Ureter (tissue), 1 donor: ENCODE results near the gene ZFP42. TPM values are rescaled to one million over a fixed set of nuclear protein-coding genes. Genes with fewer than 3 reads are reported as not detected.
"Not testable (repeated sequence)": the region's sequence is repeated elsewhere in the genome, so short reads cannot be mapped to it uniquely, and the experiment has no call there.

Source experiments
- DNase-seq: peaks from one replicate; pipeline ENCODE4 v3.0.0-alpha.2; 2020; ENCODE audit warnings: low spot score
- total RNA-seq: library from RNA; stranded (reverse); gene quantifications from one replicate; pipeline ENCODE4 v1.2.4, GENCODE V29; 2023
- donor health status: DM: yes; HTN: yes; CAD: no.

ZFP42 gene
- total RNA-seq, 1 donor from 2014 or later, result 0.23 TPM

- DNase-seq, result peak; percentile 65
Measured at GRCh38 chr4:188021548-188022249, 26.1 kb downstream of the ZFP42 start.

- no peak for DNase-seq
Measured at GRCh38 chr4:188023682-188024081, 28.1 kb downstream of the ZFP42 start.

- no peak for DNase-seq
Measured at GRCh38 chr4:188025476-188025875, 29.9 kb downstream of the ZFP42 start.

- no peak for DNase-seq
Measured at GRCh38 chr4:188029114-188029513, 33.5 kb downstream of the ZFP42 start.

GRCh38 chr4:188030401-188030800 is 34.8 kb downstream of the ZFP42 start:
- no peak for DNase-seq

- DNase-seq, result no peak
Measured at GRCh38 chr4:188031751-188032150, 36.2 kb downstream of the ZFP42 start.

- DNase-seq, result no peak
Measured at GRCh38 chr4:188032170-188032569, 36.6 kb downstream of the ZFP42 start.

- DNase-seq, result no peak
Measured at GRCh38 chr4:188032583-188032982, 37.0 kb downstream of the ZFP42 start.

- DNase-seq, result no peak
Measured at GRCh38 chr4:188037003-188037713, 41.6 kb downstream of the ZFP42 start.

GRCh38 chr4:188041721-188042120 is 46.1 kb downstream of the ZFP42 start:
- no peak for DNase-seq

- no peak for DNase-seq
Measured at GRCh38 chr4:188042191-188042590, 46.6 kb downstream of the ZFP42 start.

- no peak for DNase-seq
Measured at GRCh38 chr4:188043154-188043553, 47.6 kb downstream of the ZFP42 start.

GRCh38 chr4:188045461-188045860 is 49.9 kb downstream of the ZFP42 start:
- DNase-seq, result not testable (repeated sequence)

GRCh38 chr4:188046657-188047056 is 51.1 kb downstream of the ZFP42 start:
- DNase-seq, result no peak

GRCh38 chr4:188053302-188053701 is 57.7 kb downstream of the ZFP42 start:
- no peak for DNase-seq

Other genes starting within 250 kb of the ZFP42 start
- not detected for gene TRIML2, start 113.8 kb downstream of the ZFP42 start, total RNA-seq
- not detected for gene TRIML1, start 143.7 kb downstream of the ZFP42 start, total RNA-seq